Left cardiac atrium (tissue), 4 donors: ENCODE results near the gene TSHZ2. TPM values are rescaled to one million over a fixed set of nuclear protein-coding genes. Genes with fewer than 3 reads are reported as not detected.
"Not testable (repeated sequence)": the region's sequence is repeated elsewhere in the genome, so short reads cannot be mapped to it uniquely, and the experiment has no call there.

Experiments used
- ATAC-seq, 2 donors: fragments of 200-7000 bp; cut with Tn5 transposase; one replicate each; pipeline ENCODE4 v1.9.1; 2020; ENCODE audit warnings: mild to moderate bottlenecking in 2 of 2, moderate library complexity in 2 of 2
- DNase-seq: peaks from one replicate; pipeline ENCODE4 v3.0.0-alpha.2; 2020
- intact Hi-C, 2 donors: fragments of 100-400 bp; cut with DNase I; formaldehyde crosslinking; loops; one replicate each; pipeline versions ENCODE4 v1.14.1 to v1.15.1; 2022 to 2023
- total RNA-seq, 2 donors: library from RNA; stranded (reverse); fragmentation: NEBNext Ultra II Directional; extraction: Animal tissue kit (Norgen Biotek cat#: 25700); gene quantifications; one replicate each; pipeline ENCODE4 v1.2.1, GENCODE V29; 2021
- donor health status: DM: no; HTN: yes; CAD: no.
- donor health status: DM: no; HTN: yes; CAD: no; lungs with severe emphysema.
- donor health status: DM: yes; HTN: yes; CAD: no.
- donor health status: Dilated cardiomyopathy.

TSHZ2 gene
- total RNA-seq, 2 donors from 2014 or later = 12.0 to 12.6 TPM

- DNase-seq = no peak
- no peak for ATAC-seq
- intact Hi-C loops = no loop called here
Observed at GRCh38 chr20:53073636-53074415, 101.7 kb downstream of the TSHZ2 start.

- DNase-seq (no peak), ATAC-seq (no peak)
- intact Hi-C loops = no loop called here
Observed at GRCh38 chr20:53074811-53075314, 102.7 kb downstream of the TSHZ2 start.

DNA sequence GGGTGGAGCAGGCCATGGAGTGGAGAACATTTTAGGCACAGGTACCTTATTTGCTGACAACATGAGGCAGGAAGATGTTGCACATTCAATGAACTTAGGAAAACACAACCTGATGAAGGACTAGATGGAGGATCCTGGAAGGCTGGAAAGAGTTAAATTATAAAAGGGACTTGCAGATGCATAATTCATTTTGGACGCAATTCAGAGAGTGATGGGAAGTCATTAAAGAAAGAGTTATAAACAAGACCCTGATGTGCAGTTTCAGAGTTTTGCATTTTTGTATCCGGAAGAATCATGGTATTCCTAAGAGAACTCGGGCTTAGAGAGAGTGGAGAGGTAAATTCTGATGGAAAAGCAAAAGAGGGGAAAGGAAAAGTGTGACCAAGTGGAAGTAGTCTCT, 104.5 kb downstream of the TSHZ2 start:
- no peak for ATAC-seq
- intact Hi-C loops = no loop called here
- no peak for DNase-seq

GRCh38 chr20:53077373-53078205, 105.4 kb downstream of the TSHZ2 start:
- peak; percentile 35 for DNase-seq
- intact Hi-C loops = no loop called here
- ATAC-seq = peak; percentile 50 to 83

GRCh38 chr20:53078761-53079160, 106.6 kb downstream of the TSHZ2 start:
- no peak for ATAC-seq
- intact Hi-C loops = no loop called here

GRCh38 chr20:53079261-53079691, 107.1 kb downstream of the TSHZ2 start:
- ATAC-seq (peak in 1 of 2 donors; percentile 47), DNase-seq (no peak)
- intact Hi-C loops = no loop called here

More at GRCh38 chr20:53078761-53079160, 106.6 kb downstream of the TSHZ2 start:
- no peak for DNase-seq

DNA sequence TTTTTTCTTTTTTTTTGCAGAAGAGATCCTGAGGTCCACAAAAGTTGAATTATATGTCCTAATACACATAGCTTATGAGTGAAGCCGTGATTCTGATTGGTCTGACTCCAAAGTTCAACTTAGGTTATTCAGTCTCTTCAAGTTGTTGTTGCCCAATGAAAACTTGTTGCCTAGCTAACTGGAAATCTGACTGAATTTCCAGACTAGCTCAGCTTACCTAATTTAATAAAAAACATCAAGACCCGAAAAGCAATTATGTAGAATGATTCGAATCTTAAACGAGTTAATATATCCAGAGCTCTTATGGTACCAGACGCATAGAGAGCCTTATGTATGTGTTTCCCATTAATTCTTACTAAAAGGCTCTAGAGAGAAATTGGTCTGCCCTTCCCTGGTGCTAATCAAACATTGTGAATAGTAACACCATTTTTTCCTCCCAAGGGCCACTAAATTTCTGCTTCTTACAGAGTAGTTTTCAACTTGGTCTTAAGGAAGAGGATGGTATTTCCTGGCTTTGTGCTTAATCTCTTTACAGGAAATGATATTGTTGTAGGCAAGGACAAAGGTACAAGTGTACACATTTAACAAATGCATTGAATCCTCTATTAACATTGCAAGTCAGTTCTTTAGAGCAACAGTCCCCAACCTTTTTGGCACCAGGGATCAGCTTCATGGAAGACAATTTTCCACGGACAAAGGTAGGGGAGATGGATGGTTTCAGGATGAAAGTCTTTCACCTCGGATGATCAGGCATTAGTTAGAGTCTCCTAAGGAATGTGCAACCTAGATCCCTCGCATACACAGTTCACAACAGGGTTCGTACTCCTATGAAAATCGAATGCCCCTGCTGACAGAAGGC, 107.9 kb downstream of the TSHZ2 start:
- ATAC-seq (no peak), DNase-seq (no peak)
- intact Hi-C loops = no loop called here

- intact Hi-C loops = no loop called here
Observed at GRCh38 chr20:53080687-53080962, 108.5 kb downstream of the TSHZ2 start.

GRCh38 chr20:53080969-53081871, 109.1 kb downstream of the TSHZ2 start:
- ATAC-seq (no peak), DNase-seq (no peak)
- intact Hi-C loops = no loop called here

More at GRCh38 chr20:53080687-53080962, 108.5 kb downstream of the TSHZ2 start:
- DNase-seq = no peak
- no peak for ATAC-seq

DNA sequence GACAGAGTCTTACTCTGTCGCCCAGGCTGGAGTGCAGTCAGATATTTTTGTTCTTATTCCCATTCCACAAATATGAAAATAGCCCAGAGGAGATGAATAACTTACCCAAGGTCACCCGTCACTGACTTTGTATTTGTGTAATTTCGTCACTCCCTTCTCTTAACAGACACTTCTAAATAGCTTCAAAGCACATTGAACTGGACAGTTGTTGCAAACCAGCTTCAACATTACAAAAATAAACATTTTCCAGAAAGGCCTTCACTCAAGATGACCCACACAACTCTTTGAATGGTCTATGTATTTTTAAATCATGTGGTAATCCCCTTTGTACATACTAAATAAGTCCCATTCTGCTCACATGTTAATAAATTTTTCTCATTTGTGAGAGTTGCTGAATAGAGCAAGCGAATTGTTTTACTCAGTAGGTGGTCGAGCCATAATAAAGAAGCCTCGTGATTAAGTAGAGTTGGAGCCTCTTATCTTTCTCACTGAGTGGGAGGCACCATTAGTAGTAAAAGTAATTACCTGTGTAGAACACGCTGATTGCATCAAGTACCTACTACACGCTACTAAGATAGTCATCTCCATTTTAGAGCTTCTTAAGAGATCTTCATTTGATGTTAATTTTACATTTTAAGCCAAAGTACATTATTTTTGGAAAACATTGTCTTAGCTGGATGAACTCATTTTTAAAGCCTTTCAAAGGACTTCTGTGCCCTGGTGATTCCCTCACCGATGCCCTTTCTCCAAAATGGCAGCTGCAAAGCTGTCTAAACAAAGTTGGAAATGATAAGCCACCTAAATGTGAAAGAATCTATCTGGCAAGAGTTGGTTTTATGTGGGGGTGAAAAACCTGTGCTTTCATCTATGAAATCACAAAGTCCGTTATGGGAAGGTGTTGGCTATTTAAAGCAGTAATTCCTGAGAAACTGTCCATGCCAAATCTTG, 110.0 kb downstream of the TSHZ2 start:
- ATAC-seq = no peak
- DNase-seq = no peak
- intact Hi-C loops = no loop called here

- ATAC-seq (no peak), DNase-seq (no peak)
- intact Hi-C loops = no loop called here
Observed at GRCh38 chr20:53083411-53083810, 111.3 kb downstream of the TSHZ2 start.

DNA sequence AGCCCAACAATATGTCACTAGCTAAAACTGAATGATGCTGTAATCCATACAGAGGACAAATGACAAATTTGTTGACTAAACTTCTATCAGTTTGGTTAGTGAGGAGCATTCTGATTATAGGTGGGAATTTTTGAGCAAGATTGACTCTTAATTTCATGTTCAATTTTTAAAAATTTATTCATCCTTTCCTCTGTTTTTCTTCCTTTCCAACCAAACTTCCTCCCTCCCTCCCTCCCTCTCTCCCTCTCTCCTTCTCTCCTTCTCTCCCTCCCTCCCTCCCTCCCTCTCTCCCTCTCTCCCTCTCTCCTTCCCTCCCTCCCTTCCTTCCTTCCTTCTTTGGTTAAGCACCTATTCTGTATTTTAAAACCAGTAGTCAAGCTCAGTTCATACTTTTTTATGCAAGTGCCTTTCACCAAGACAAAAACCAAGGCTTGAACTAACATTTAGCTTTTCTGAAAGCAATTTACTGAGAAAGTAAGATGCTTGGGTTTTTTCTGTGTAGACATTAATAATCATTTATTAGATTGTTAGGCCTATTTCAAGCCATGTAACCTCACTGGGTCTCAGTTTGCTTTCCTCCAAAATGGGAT, 112.3 kb downstream of the TSHZ2 start:
- no peak for DNase-seq
- intact Hi-C loops = no loop called here

GRCh38 chr20:53085720-53086119, 113.6 kb downstream of the TSHZ2 start:
- ATAC-seq (no peak), DNase-seq (no peak)
- intact Hi-C loops = no loop called here

More for the DNA sequence above, 112.3 kb downstream of the TSHZ2 start:
- no peak for ATAC-seq

DNA sequence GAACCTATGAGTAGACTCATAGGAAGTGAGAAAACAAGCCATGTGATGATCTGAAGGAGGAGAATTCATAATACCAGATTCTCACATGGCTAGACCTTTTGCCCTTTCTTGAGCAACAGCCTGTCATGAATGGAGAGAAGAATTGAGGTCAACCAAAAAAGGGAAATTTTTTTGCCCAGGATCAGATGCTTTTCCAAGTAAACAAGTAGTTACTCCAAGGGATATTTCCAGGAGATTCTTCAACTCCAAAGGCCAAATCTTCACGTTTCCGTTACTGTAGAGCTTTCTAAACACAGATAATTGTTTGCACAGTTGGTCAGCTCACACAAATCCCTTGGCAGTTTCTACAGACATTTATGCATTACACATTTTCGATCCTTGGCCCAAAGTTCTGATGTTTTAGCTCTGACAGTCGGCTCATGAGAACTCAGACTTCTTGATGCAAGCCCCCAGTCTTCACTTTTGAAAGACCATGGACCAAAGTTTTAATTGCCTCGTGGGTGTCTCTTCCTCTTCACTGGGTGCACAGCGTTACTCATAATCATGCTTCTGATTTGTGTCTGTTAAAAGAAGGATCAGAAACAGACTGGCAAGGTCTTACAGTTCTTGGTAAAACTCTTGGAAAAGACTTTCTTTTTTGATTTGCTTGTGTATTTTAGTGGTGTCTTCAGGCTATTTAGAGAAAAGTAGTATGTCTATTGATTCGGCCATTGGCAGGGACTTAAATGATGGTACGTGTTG, 115.0 kb downstream of the TSHZ2 start:
- intact Hi-C loops = no loop called here
- ATAC-seq = peak; percentile 22 to 63
- no peak for DNase-seq

- intact Hi-C loops = no loop called here
- no peak for DNase-seq
Observed at GRCh38 chr20:53088786-53089185, 116.6 kb downstream of the TSHZ2 start.

DNA sequence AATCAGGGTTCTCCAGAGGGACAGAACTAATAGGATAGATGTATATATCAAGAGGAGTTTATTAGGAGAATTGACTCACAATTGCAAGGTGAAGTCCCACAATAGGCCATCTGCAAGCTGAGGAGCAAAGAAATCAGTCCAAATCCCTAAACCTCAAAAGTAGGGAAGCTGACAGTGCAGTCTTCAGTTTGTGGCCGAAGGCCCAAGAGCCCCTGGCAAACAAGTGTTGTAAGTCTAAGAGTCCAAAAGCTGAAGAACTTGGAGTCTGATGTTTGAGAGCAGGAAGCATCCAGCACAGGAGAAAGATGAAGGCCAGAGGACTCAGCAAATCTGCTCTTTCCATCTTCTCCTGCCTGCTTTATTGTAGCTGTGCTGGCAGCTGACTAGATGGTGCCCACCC, 117.7 kb downstream of the TSHZ2 start:
- DNase-seq, intact Hi-C loops: not testable (repeated sequence)

More at GRCh38 chr20:53088786-53089185, 116.6 kb downstream of the TSHZ2 start:
- ATAC-seq = no peak

More for the DNA sequence above, 117.7 kb downstream of the TSHZ2 start:
- not testable (repeated sequence) for ATAC-seq
